ENCODE data around the gene COBLL1.
"Not testable (repeated sequence)": the region's sequence is repeated elsewhere in the genome, so short reads cannot be mapped to it uniquely, and the experiment has no call there.

The COBLL1 gene

GRCh38 chr2:164766216-164766953 lies 75.2 kb downstream of the COBLL1 start:
- Mint-ChIP-seq H3K4me1 (no peaks in the 10 kb centered on the region), H3K36me3 (no peaks in the 10 kb centered on the region), H3K27me3 (no peaks in the 10 kb centered on the region), H3K4me3 (no peak overlapping the region), H3K27ac (no peak overlapping the region), H3K9me3 (no peaks in the 10 kb centered on the region)

GRCh38 chr2:164764996-164765395 lies 76.6 kb downstream of the COBLL1 start:
- Mint-ChIP-seq H3K4me1 (no peaks in the 10 kb centered on the region), H3K36me3 (no peaks in the 10 kb centered on the region), H3K4me3 (no peak overlapping the region), H3K9me3 (no peaks in the 10 kb centered on the region), H3K27me3 (no peaks in the 10 kb centered on the region), H3K27ac (no peak overlapping the region)

- Mint-ChIP-seq H3K27me3 (no peaks in the 10 kb centered on the region), H3K27ac (no peak overlapping the region), H3K36me3 (no peaks in the 10 kb centered on the region), H3K4me1 (no peaks in the 10 kb centered on the region), H3K4me3 (no peak overlapping the region), H3K9me3 (no peaks in the 10 kb centered on the region)
Measured at GRCh38 chr2:164764474-164764873, 77.1 kb downstream of the COBLL1 start.

- no peaks in the 10 kb centered on the region for H3K9me3 Mint-ChIP-seq
- no peaks in the 10 kb centered on the region for H3K36me3 Mint-ChIP-seq
- H3K27ac Mint-ChIP-seq = no peak overlapping the region
- no peak overlapping the region for H3K4me3 Mint-ChIP-seq
- H3K4me1 Mint-ChIP-seq = no peaks in the 10 kb centered on the region
- no peaks in the 10 kb centered on the region for H3K27me3 Mint-ChIP-seq
Measured at GRCh38 chr2:164763431-164763830, 78.2 kb downstream of the COBLL1 start.

- Mint-ChIP-seq H3K9me3 (no peaks in the 10 kb centered on the region), H3K4me1 (no peaks in the 10 kb centered on the region), H3K27ac (no peak overlapping the region), H3K4me3 (no peak overlapping the region), H3K36me3 (no peaks in the 10 kb centered on the region), H3K27me3 (no peaks in the 10 kb centered on the region)
Measured at GRCh38 chr2:164761737-164762460, 79.7 kb downstream of the COBLL1 start.

DNA sequence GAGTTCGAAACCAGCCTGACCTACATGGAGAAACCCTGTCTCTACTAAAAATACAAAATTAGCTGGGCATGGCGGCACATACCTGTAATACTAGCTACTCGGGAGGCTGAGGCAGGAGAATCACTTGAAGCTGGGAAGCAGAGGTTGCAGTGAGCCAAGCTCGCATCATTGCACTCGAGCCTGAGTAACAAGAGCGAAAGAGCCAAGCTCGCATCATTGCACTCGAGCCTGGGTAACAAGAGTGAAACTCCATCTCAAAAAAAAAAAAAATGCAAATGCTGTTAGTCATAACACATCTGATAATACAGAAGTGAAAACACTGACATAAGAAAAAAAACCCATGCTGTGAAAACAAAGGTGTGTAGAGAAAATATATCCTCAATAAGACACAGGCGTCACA lies 80.4 kb downstream of the COBLL1 start:
- not testable (repeated sequence) for H3K27ac Mint-ChIP-seq, H3K4me1 Mint-ChIP-seq, H3K27me3 Mint-ChIP-seq, H3K9me3 Mint-ChIP-seq, H3K4me3 Mint-ChIP-seq, H3K36me3 Mint-ChIP-seq

DNA sequence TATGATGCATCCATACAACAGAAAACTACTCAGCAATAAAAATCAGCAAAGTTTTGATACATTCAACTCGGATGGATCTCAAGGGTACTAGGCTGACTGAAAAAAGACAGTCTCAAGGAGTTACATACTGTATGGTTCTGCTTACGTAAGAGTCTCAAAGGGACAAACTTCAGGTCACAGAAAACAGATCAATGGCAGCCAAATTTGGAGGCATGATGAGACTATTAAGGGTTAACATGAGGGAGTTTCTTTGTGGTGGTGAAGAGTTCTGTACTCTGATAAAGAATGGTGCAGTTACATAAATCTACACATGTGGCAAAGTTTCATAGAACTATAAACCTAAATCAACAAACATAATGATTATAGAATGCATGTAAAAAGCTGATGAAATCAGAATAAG lies 81.4 kb downstream of the COBLL1 start:
- no peak overlapping the region for H3K27ac Mint-ChIP-seq
- H3K9me3 Mint-ChIP-seq = no peaks in the 10 kb centered on the region
- H3K36me3 Mint-ChIP-seq = no peaks in the 10 kb centered on the region
- H3K4me3 Mint-ChIP-seq = no peak overlapping the region
- no peaks in the 10 kb centered on the region for H3K27me3 Mint-ChIP-seq
- H3K4me1 Mint-ChIP-seq = no peaks in the 10 kb centered on the region

- no peaks in the 10 kb centered on the region for H3K36me3 Mint-ChIP-seq
- H3K27ac Mint-ChIP-seq = no peak overlapping the region
Measured at GRCh38 chr2:164757934-164758695, 83.5 kb downstream of the COBLL1 start.

DNA sequence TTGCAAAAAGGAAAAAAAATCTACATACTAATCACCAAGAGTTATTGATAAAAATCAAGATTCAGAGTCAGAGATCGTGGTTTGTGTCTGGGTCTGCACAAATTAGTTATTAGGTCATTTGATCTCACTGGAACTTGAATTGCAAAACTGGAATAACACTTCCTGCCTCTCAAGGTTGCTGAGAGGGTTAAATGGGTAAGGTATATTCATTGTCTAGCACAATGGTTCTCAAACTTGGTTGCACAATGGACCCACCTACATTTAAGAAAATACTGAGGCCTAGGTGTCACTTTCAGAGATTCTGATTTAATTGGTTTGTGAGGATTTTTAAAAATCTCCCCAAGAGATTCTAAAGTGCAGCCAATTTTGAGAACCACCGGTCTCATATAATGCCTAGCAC lies 84.8 kb downstream of the COBLL1 start:
- H3K4me1 Mint-ChIP-seq = no peaks in the 10 kb centered on the region
- H3K36me3 Mint-ChIP-seq = no peaks in the 10 kb centered on the region
- no peak overlapping the region for H3K27ac Mint-ChIP-seq
- H3K4me3 Mint-ChIP-seq = no peak overlapping the region
- no peaks in the 10 kb centered on the region for H3K27me3 Mint-ChIP-seq
- no peaks in the 10 kb centered on the region for H3K9me3 Mint-ChIP-seq

More at GRCh38 chr2:164757934-164758695, 83.5 kb downstream of the COBLL1 start:
- Mint-ChIP-seq H3K27me3 (no peaks in the 10 kb centered on the region), H3K9me3 (no peaks in the 10 kb centered on the region), H3K4me3 (no peak overlapping the region), H3K4me1 (no peaks in the 10 kb centered on the region)

DNA sequence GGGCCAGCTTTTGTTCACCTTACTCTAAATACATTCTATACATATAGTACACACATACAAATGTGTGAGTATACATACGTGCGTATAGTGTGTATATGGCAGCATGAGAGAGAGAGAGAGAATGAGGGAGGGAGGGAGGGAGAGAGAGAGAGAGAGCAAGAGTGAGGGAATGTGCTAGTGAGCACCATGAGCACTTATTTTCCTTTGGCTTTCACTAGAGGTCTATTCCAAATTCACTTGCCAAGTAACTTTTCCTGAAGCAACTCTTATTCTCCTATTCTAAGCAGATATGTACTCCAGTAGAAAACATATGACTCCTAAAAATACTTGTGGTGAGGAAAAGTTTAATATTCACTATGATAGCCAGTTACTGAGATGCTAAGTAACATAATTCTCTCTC lies 85.7 kb downstream of the COBLL1 start:
- Mint-ChIP-seq H3K36me3 (no peaks in the 10 kb centered on the region), H3K4me1 (no peaks in the 10 kb centered on the region), H3K27me3 (no peaks in the 10 kb centered on the region), H3K27ac (no peak overlapping the region), H3K9me3 (no peaks in the 10 kb centered on the region), H3K4me3 (no peak overlapping the region)

DNA sequence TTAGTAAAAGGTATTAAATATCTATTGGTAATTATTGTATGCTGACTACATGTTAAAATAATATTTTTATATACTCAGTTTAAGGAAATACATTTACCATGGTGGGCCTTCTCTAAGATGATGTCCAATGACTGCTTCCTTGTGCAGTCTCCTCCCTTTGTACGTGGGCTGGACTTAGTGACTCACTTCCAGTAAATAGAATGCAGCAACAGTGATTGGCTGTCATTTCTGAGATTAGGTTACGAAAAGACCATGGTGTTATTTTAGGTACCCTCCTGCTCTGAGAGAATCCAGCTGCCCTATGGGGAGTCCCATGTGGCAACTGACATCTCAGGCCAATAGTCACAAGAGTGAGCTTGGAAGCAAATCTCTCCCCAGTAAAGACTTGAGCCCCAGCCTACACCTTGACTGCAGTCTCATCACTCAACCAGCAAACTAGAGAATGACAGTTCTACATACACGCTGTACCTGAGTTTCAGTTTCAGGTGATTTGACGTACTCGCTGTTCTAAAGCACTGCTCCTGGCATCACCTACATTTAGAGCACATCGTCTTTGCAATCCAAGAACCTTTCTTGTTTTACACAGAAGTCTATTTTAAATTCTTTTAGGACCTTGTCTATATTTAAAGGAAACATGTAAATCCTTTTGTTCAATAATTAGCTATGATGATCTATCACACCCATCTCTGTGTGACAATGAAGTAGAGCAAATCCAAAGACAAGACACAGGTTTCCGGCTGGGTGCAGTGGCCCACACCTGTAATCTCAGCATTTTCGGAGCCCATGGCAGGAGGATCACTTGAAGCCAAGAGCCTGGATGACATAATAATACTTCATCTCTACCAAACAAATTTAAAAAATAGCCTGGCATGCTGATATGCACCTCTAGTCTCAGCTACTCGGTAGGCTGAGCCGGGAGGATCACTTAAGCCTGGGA lies 87.2 kb downstream of the COBLL1 start:
- Mint-ChIP-seq H3K36me3 (no peaks in the 10 kb centered on the region), H3K4me3 (no peak overlapping the region), H3K9me3 (peaks cover 6% of the 10 kb centered on the region), H3K27me3 (no peaks in the 10 kb centered on the region), H3K27ac (no peak overlapping the region), H3K4me1 (no peaks in the 10 kb centered on the region)

DNA sequence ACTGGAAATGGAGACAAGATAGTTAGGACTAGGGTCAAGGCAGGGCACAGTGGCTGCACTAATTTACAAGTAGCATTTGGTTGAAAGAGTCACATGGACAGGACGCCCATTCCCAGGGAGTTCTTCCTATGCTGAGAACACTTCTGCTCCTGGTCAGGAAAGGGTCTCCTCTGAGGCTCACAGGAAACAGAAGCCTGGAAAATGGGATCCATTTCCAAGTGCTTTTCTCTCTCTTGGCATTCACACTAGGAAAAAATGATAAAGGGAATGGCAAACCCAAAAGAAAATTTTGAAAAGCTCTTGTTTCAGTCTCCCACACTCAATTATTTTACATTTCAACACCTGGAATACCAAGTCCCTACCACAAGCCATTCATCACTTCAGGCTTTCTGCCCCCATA lies 88.7 kb downstream of the COBLL1 start:
- Mint-ChIP-seq H3K9me3 (peaks cover 6% of the 10 kb centered on the region), H3K4me1 (no peaks in the 10 kb centered on the region), H3K4me3 (no peak overlapping the region), H3K27ac (no peak overlapping the region), H3K36me3 (no peaks in the 10 kb centered on the region), H3K27me3 (no peaks in the 10 kb centered on the region)

DNA sequence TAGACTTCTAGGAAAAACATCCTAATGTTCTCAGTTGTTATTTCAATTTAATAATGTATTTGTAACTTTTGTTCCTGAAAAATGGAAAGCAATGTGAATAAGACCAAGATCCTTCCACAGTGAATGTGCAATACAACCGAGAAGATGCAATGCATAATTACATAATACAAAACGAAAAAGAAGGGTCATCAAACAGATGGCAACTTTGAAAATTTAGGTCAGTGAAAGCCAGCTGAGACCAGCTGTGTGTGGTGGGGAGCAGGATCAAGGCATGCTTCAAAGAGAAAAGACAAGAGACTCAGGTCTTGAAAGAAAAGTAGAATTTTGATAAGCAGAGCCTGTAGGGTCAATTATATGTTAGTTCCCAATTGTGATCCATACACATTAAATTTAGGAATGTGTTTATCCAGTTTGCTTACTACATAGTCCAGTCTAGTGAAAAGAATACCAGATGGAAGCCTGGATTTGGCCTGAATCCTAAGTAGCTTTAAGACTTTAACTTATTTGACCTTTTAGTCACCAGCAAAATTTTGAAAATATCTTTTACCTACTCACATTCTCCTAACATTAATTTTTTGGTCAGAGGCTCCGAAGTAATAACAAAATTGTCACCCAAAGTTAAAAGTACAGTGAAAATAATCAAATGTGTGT lies 93.7 kb downstream of the COBLL1 start:
- no peak overlapping the region for H3K27ac Mint-ChIP-seq
- H3K4me1 Mint-ChIP-seq = no peaks in the 10 kb centered on the region
- H3K4me3 Mint-ChIP-seq = no peak overlapping the region

GRCh38 chr2:164747140-164747539 lies 94.5 kb downstream of the COBLL1 start:
- Mint-ChIP-seq H3K27ac (no peak overlapping the region), H3K4me1 (no peaks in the 10 kb centered on the region), H3K4me3 (no peak overlapping the region)

More for the DNA sequence above, 93.7 kb downstream of the COBLL1 start:
- Mint-ChIP-seq H3K36me3 (no peaks in the 10 kb centered on the region), H3K9me3 (peaks cover 6% of the 10 kb centered on the region), H3K27me3 (no peaks in the 10 kb centered on the region)

GRCh38 chr2:164746713-164747112 lies 94.9 kb downstream of the COBLL1 start:
- H3K27ac Mint-ChIP-seq = no peak overlapping the region
- H3K36me3 Mint-ChIP-seq = no peaks in the 10 kb centered on the region
- H3K4me3 Mint-ChIP-seq = no peak overlapping the region
- H3K4me1 Mint-ChIP-seq = no peaks in the 10 kb centered on the region
- H3K27me3 Mint-ChIP-seq = no peaks in the 10 kb centered on the region
- peaks cover 6% of the 10 kb centered on the region for H3K9me3 Mint-ChIP-seq

More at GRCh38 chr2:164747140-164747539, 94.5 kb downstream of the COBLL1 start:
- H3K27me3 Mint-ChIP-seq = no peaks in the 10 kb centered on the region
- H3K9me3 Mint-ChIP-seq = peaks cover 6% of the 10 kb centered on the region
- no peaks in the 10 kb centered on the region for H3K36me3 Mint-ChIP-seq
